HTR-8/SVneo (cell line): ENCODE results near the gene SSNA1.

Experiments
- DNase-seq: peaks from one replicate; pipeline ENCODE4 v3.0.0; 2011; ENCODE audit warnings: low spot score, mixed read lengths; ENCODE audit not compliant: insufficient read length
- FAIRE-seq: peaks from 2 replicates; lab custom pipeline; 2011; peaks lifted over from hg19 to GRCh38; lab: Jason Lieb, UNC

The SSNA1 gene

GRCh38 chr9:137178939-137179630, 9.4 kb upstream of the SSNA1 start:
- no peak for FAIRE-seq

GRCh38 chr9:137179761-137180160, 8.7 kb upstream of the SSNA1 start:
- no peak for FAIRE-seq
- no peak for DNase-seq

More at GRCh38 chr9:137178939-137179630, 9.4 kb upstream of the SSNA1 start:
- DNase-seq = no peak

- FAIRE-seq = no peak
- no peak for DNase-seq
Measured at GRCh38 chr9:137180491-137180890, 8.0 kb upstream of the SSNA1 start.

GRCh38 chr9:137181680-137182079, 6.8 kb upstream of the SSNA1 start:
- no peak for FAIRE-seq
- no peak for DNase-seq

- FAIRE-seq (no peak), DNase-seq (no peak)
Measured at GRCh38 chr9:137182836-137183235, 5.6 kb upstream of the SSNA1 start.

GRCh38 chr9:137183980-137184595, 4.4 kb upstream of the SSNA1 start:
- DNase-seq (no peak), FAIRE-seq (no peak)

- DNase-seq = no peak
- FAIRE-seq = no peak
Measured at GRCh38 chr9:137184881-137185660, 3.4 kb upstream of the SSNA1 start.

GRCh38 chr9:137185921-137186320, 2.6 kb upstream of the SSNA1 start:
- DNase-seq = no peak
- FAIRE-seq = no peak

- DNase-seq (no peak), FAIRE-seq (no peak)
Measured at GRCh38 chr9:137186385-137186784, 2.1 kb upstream of the SSNA1 start.

- no peak for FAIRE-seq
- DNase-seq = no peak
Measured at GRCh38 chr9:137187386-137187785, 1.1 kb upstream of the SSNA1 start.

- FAIRE-seq (no peak), DNase-seq (no peak)
Measured at GRCh38 chr9:137188086-137188489, 388 bp upstream of the SSNA1 start.

GRCh38 chr9:137189297-137190295, 1.1 kb downstream of the SSNA1 start:
- DNase-seq (no peak), FAIRE-seq (no peak)

- no peak for FAIRE-seq
- no peak for DNase-seq
Measured at GRCh38 chr9:137190315-137190856, 1.9 kb downstream of the SSNA1 start.

GRCh38 chr9:137191245-137191644, 2.8 kb downstream of the SSNA1 start:
- DNase-seq (no peak), FAIRE-seq (no peak)

- DNase-seq (no peak), FAIRE-seq (no peak)
Measured at GRCh38 chr9:137191691-137192447, 3.4 kb downstream of the SSNA1 start.

- FAIRE-seq (no peak), DNase-seq (no peak)
Measured at GRCh38 chr9:137192448-137192780, 3.9 kb downstream of the SSNA1 start.

- FAIRE-seq (no peak), DNase-seq (no peak)
Measured at GRCh38 chr9:137192859-137193258, 4.4 kb downstream of the SSNA1 start.

GRCh38 chr9:137193771-137194170, 5.3 kb downstream of the SSNA1 start:
- DNase-seq (no peak), FAIRE-seq (no peak)

GRCh38 chr9:137194388-137194787, 5.9 kb downstream of the SSNA1 start:
- FAIRE-seq (no peak), DNase-seq (no peak)
